ENCODE results near the gene DNAJB8.

DNAJB8 gene

GRCh38 chr3:128464702-128465101, 2.0 kb downstream of the DNAJB8 start:
- no peak for DNase-seq (ENCODE audit: low read depth)
- no peak for TF ChIP-seq CTCF (conservative IDR thresholded peaks at IDR 0.05; ENCODE audit: low read depth, low read length)
- H3K4me3 ChIP-seq (ENCODE audit: low read length) = no peak overlapping the region

DNA sequence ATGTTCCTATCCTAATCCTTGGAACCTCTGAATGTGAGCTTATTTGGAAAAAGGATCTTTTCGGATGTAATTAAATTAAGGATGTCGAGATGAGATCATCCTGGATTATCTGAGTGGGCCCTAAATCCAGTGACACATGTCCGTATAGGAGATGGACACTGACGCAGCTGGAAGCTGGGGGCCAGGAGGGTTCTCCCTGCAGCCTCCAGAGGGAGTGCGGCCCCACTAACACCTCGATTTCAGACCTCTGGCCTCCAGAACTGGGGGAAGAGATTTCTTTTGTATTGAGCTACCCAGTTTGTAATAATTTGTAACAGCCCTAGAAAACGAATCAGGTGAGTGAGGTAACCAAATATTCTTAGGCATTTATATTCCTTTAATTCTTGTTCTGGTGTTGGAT, 2.5 kb downstream of the DNAJB8 start:
- DNase-seq (ENCODE audit: low read depth) = no peak
- peak; percentile 21 for TF ChIP-seq CTCF (conservative IDR thresholded peaks at IDR 0.05; ENCODE audit: low read depth, low read length)
- H3K4me3 ChIP-seq (ENCODE audit: low read length) = no peak overlapping the region

DNA sequence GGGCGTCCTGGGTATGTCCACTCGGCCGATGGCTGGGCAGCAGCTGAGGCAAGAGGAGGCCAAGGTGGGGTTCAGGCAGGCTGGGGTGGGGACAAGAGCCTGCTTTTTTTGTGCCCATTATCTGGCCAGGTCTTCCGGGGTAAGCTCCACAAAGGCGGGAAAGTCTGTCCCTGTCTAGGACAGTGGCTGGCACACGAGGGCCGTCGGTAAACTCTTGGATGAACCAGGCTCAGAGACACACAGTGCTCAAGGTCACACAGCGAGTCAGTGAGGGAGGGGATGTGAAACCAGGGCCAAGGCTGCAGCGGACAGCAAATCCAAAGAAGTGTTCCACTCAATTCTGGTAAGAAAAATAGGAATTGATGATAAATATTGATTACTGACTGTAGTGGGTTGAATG, 2.9 kb downstream of the DNAJB8 start:
- DNase-seq (ENCODE audit: low read depth) = no peak

GRCh38 chr3:128463354-128463753, 3.3 kb downstream of the DNAJB8 start:
- H3K4me3 ChIP-seq (ENCODE audit: low read length) = no peak overlapping the region
- TF ChIP-seq CTCF (conservative IDR thresholded peaks at IDR 0.05; ENCODE audit: low read depth, low read length) = no peak
- no peak for DNase-seq (ENCODE audit: low read depth)

More for the DNA sequence above, 2.9 kb downstream of the DNAJB8 start:
- H3K4me3 ChIP-seq (ENCODE audit: low read length) = no peak overlapping the region
- no peak for TF ChIP-seq CTCF (conservative IDR thresholded peaks at IDR 0.05; ENCODE audit: low read depth, low read length)

- H3K4me3 ChIP-seq (ENCODE audit: low read length) = no peak overlapping the region
- TF ChIP-seq CTCF (conservative IDR thresholded peaks at IDR 0.05; ENCODE audit: low read depth, low read length) = no peak
- DNase-seq (ENCODE audit: low read depth) = no peak
These were observed 3.8 kb downstream of the DNAJB8 start for GRCh38 chr3:128462931-128463330.

- no peak for DNase-seq (ENCODE audit: low read depth)
- no peak for TF ChIP-seq CTCF (conservative IDR thresholded peaks at IDR 0.05; ENCODE audit: low read depth, low read length)
- H3K4me3 ChIP-seq (ENCODE audit: low read length) = no peak overlapping the region
These were observed 4.3 kb downstream of the DNAJB8 start for GRCh38 chr3:128462341-128462910.

- no peak overlapping the region for H3K4me3 ChIP-seq (ENCODE audit: low read length)
- no peak for DNase-seq (ENCODE audit: low read depth)
- no peak for TF ChIP-seq CTCF (conservative IDR thresholded peaks at IDR 0.05; ENCODE audit: low read depth, low read length)
These were observed 5.0 kb downstream of the DNAJB8 start for GRCh38 chr3:128461731-128462130.

Data from retinal pigment epithelial cell (primary cell).